Measurements from ENCODE around the gene NCAM1.
"Not testable (repeated sequence)": the region's sequence is repeated elsewhere in the genome, so short reads cannot be mapped to it uniquely, and the experiment has no call there.

Gene NCAM1

GRCh38 chr11:113043698-113044097 lies 82.5 kb downstream of the NCAM1 start:
- no peaks in the 10 kb centered on the region for H3K36me3 ChIP-seq (ENCODE audit: control insufficient read depth in 4 of 4, insufficient read depth in 4 of 4, low read length in 3 of 4)
- peaks cover 0 to 3% (median 0%) of the 10 kb centered on the region in 5 experiments for H3K27me3 ChIP-seq (replicated peaks in 2 of 5; ENCODE audit: control insufficient read depth in 4 of 5, insufficient read depth in 5 of 5, low read length in 4 of 5)
- H3K4me3 ChIP-seq (ENCODE audit: control insufficient read depth in 1 of 7, extremely low read depth in 1 of 7, insufficient read depth in 4 of 7, low read depth in 2 of 7, low read length in 6 of 7): no peak overlapping the region
- H3K9me3 ChIP-seq (ENCODE audit: control extremely low read depth in 1 of 5, control insufficient read depth in 4 of 5, insufficient read depth in 2 of 5, low read depth in 1 of 5, low read length in 4 of 5): peaks cover 0 to 4% (median 0%) of the 10 kb centered on the region in 5 experiments
- ChIA-PET CTCF (no interaction called here), POLR2A (no interaction called here)
- WGBS (ENCODE audit: insufficient coverage): 100% methylated on average over 1 of the region's 5 CpGs
- no peak overlapping the region for H3K27ac ChIP-seq (ENCODE audit: insufficient read depth in 1 of 2, low read depth in 1 of 2, low read length in 2 of 2, poor library complexity in 1 of 2, severe bottlenecking in 2 of 2)
- no peaks in the 10 kb centered on the region for H3K4me1 ChIP-seq (ENCODE audit: control extremely low read depth in 1 of 4, control insufficient read depth in 4 of 4, insufficient read depth in 4 of 4, low read length in 3 of 4)
- DNase-seq: no peak

GRCh38 chr11:113045146-113045545 lies 83.9 kb downstream of the NCAM1 start:
- Histone ChIP-seq H3K27me3 (replicated peaks in 2 of 5; ENCODE audit: control insufficient read depth in 4 of 5, insufficient read depth in 5 of 5, low read length in 4 of 5) (peaks cover 0 to 3% (median 0%) of the 10 kb centered on the region in 5 experiments), H3K9me3 (ENCODE audit: control extremely low read depth in 1 of 5, control insufficient read depth in 4 of 5, insufficient read depth in 2 of 5, low read depth in 1 of 5, low read length in 4 of 5) (peaks cover 0 to 4% (median 0%) of the 10 kb centered on the region in 5 experiments), H3K4me3 (ENCODE audit: control insufficient read depth in 1 of 7, extremely low read depth in 1 of 7, insufficient read depth in 4 of 7, low read depth in 2 of 7, low read length in 6 of 7) (no peak overlapping the region), H3K36me3 (ENCODE audit: control insufficient read depth in 4 of 4, insufficient read depth in 4 of 4, low read length in 3 of 4) (no peaks in the 10 kb centered on the region), H3K27ac (ENCODE audit: insufficient read depth in 1 of 2, low read depth in 1 of 2, low read length in 2 of 2, poor library complexity in 1 of 2, severe bottlenecking in 2 of 2) (no peak overlapping the region), H3K4me1 (ENCODE audit: control extremely low read depth in 1 of 4, control insufficient read depth in 4 of 4, insufficient read depth in 4 of 4, low read length in 3 of 4) (no peaks in the 10 kb centered on the region)
- WGBS (ENCODE audit: insufficient coverage): 87% methylated on average over 14 of the region's 15 CpGs
- no peak for DNase-seq
- ChIA-PET POLR2A (no interaction called here), CTCF (no interaction called here)

GRCh38 chr11:113046866-113047265 lies 85.6 kb downstream of the NCAM1 start:
- no peak overlapping the region for H3K27ac ChIP-seq (ENCODE audit: insufficient read depth in 1 of 2, low read depth in 1 of 2, low read length in 2 of 2, poor library complexity in 1 of 2, severe bottlenecking in 2 of 2)
- H3K9me3 ChIP-seq (ENCODE audit: control extremely low read depth in 1 of 5, control insufficient read depth in 4 of 5, insufficient read depth in 2 of 5, low read depth in 1 of 5, low read length in 4 of 5): peaks cover 0 to 4% (median 0%) of the 10 kb centered on the region in 5 experiments
- CTCF ChIA-PET: no interaction called here
- POLR2A ChIA-PET: no interaction called here
- no peak overlapping the region for H3K4me3 ChIP-seq (ENCODE audit: control insufficient read depth in 1 of 7, extremely low read depth in 1 of 7, insufficient read depth in 4 of 7, low read depth in 2 of 7, low read length in 6 of 7)
- H3K27me3 ChIP-seq (replicated peaks in 2 of 5; ENCODE audit: control insufficient read depth in 4 of 5, insufficient read depth in 5 of 5, low read length in 4 of 5): peaks cover 0 to 3% (median 0%) of the 10 kb centered on the region in 5 experiments
- H3K4me1 ChIP-seq (ENCODE audit: control extremely low read depth in 1 of 4, control insufficient read depth in 4 of 4, insufficient read depth in 4 of 4, low read length in 3 of 4): no peaks in the 10 kb centered on the region
- WGBS (ENCODE audit: insufficient coverage): no CpG with 5 or more reads among the region's 2 CpGs
- no peak for DNase-seq
- H3K36me3 ChIP-seq (ENCODE audit: control insufficient read depth in 4 of 4, insufficient read depth in 4 of 4, low read length in 3 of 4): no peaks in the 10 kb centered on the region

- Histone ChIP-seq H3K4me1 (ENCODE audit: control extremely low read depth in 1 of 4, control insufficient read depth in 4 of 4, insufficient read depth in 4 of 4, low read length in 3 of 4) (no peaks in the 10 kb centered on the region), H3K4me3 (ENCODE audit: control insufficient read depth in 1 of 7, extremely low read depth in 1 of 7, insufficient read depth in 4 of 7, low read depth in 2 of 7, low read length in 6 of 7) (no peak overlapping the region), H3K36me3 (ENCODE audit: control insufficient read depth in 4 of 4, insufficient read depth in 4 of 4, low read length in 3 of 4) (no peaks in the 10 kb centered on the region), H3K27me3 (replicated peaks in 2 of 5; ENCODE audit: control insufficient read depth in 4 of 5, insufficient read depth in 5 of 5, low read length in 4 of 5) (no peaks in the 10 kb centered on the region), H3K27ac (ENCODE audit: insufficient read depth in 1 of 2, low read depth in 1 of 2, low read length in 2 of 2, poor library complexity in 1 of 2, severe bottlenecking in 2 of 2) (no peak overlapping the region), H3K9me3 (ENCODE audit: control extremely low read depth in 1 of 5, control insufficient read depth in 4 of 5, insufficient read depth in 2 of 5, low read depth in 1 of 5, low read length in 4 of 5) (peaks cover 0 to 4% (median 0%) of the 10 kb centered on the region in 5 experiments)
- ChIA-PET CTCF (no interaction called here), POLR2A (no interaction called here)
- no peak for DNase-seq
- WGBS (ENCODE audit: insufficient coverage): 86% methylated on average over 1 of the region's 3 CpGs
Measured at GRCh38 chr11:113048820-113049768, 87.9 kb downstream of the NCAM1 start.

- DNase-seq; H3K36me3 ChIP-seq (ENCODE audit: control insufficient read depth in 4 of 4, insufficient read depth in 4 of 4, low read length in 3 of 4); H3K4me3 ChIP-seq (ENCODE audit: control insufficient read depth in 1 of 7, extremely low read depth in 1 of 7, insufficient read depth in 4 of 7, low read depth in 2 of 7, low read length in 6 of 7); H3K27me3 ChIP-seq (replicated peaks in 2 of 5; ENCODE audit: control insufficient read depth in 4 of 5, insufficient read depth in 5 of 5, low read length in 4 of 5); H3K9me3 ChIP-seq (ENCODE audit: control extremely low read depth in 1 of 5, control insufficient read depth in 4 of 5, insufficient read depth in 2 of 5, low read depth in 1 of 5, low read length in 4 of 5); POLR2A ChIA-PET; H3K4me1 ChIP-seq (ENCODE audit: control extremely low read depth in 1 of 4, control insufficient read depth in 4 of 4, insufficient read depth in 4 of 4, low read length in 3 of 4); H3K27ac ChIP-seq (ENCODE audit: insufficient read depth in 1 of 2, low read depth in 1 of 2, low read length in 2 of 2, poor library complexity in 1 of 2, severe bottlenecking in 2 of 2); CTCF ChIA-PET: not testable (repeated sequence)
- no CpG with 5 or more reads among the region's 2 CpGs for WGBS (ENCODE audit: insufficient coverage)
Measured at GRCh38 chr11:113053042-113053441, 91.8 kb downstream of the NCAM1 start.

GRCh38 chr11:113057038-113057437 lies 95.8 kb downstream of the NCAM1 start:
- Histone ChIP-seq H3K4me1 (ENCODE audit: control extremely low read depth in 1 of 4, control insufficient read depth in 4 of 4, insufficient read depth in 4 of 4, low read length in 3 of 4) (no peaks in the 10 kb centered on the region), H3K27ac (ENCODE audit: insufficient read depth in 1 of 2, low read depth in 1 of 2, low read length in 2 of 2, poor library complexity in 1 of 2, severe bottlenecking in 2 of 2) (no peak overlapping the region), H3K4me3 (ENCODE audit: control insufficient read depth in 1 of 7, extremely low read depth in 1 of 7, insufficient read depth in 4 of 7, low read depth in 2 of 7, low read length in 6 of 7) (no peak overlapping the region), H3K27me3 (replicated peaks in 2 of 5; ENCODE audit: control insufficient read depth in 4 of 5, insufficient read depth in 5 of 5, low read length in 4 of 5) (peaks cover 0 to 8% (median 0%) of the 10 kb centered on the region in 5 experiments), H3K9me3 (ENCODE audit: control extremely low read depth in 1 of 5, control insufficient read depth in 4 of 5, insufficient read depth in 2 of 5, low read depth in 1 of 5, low read length in 4 of 5) (no peaks in the 10 kb centered on the region), H3K36me3 (ENCODE audit: control insufficient read depth in 4 of 4, insufficient read depth in 4 of 4, low read length in 3 of 4) (no peaks in the 10 kb centered on the region)
- ChIA-PET CTCF (no interaction called here), POLR2A (no interaction called here)
- WGBS (ENCODE audit: insufficient coverage): 100% methylated on average over 2 of the region's 2 CpGs
- DNase-seq: no peak

- Histone ChIP-seq H3K9me3 (ENCODE audit: control extremely low read depth in 1 of 5, control insufficient read depth in 4 of 5, insufficient read depth in 2 of 5, low read depth in 1 of 5, low read length in 4 of 5) (no peaks in the 10 kb centered on the region), H3K27ac (ENCODE audit: insufficient read depth in 1 of 2, low read depth in 1 of 2, low read length in 2 of 2, poor library complexity in 1 of 2, severe bottlenecking in 2 of 2) (no peak overlapping the region), H3K4me3 (ENCODE audit: control insufficient read depth in 1 of 7, extremely low read depth in 1 of 7, insufficient read depth in 4 of 7, low read depth in 2 of 7, low read length in 6 of 7) (no peak overlapping the region), H3K27me3 (replicated peaks in 2 of 5; ENCODE audit: control insufficient read depth in 4 of 5, insufficient read depth in 5 of 5, low read length in 4 of 5) (peaks cover 0 to 11% (median 0%) of the 10 kb centered on the region in 5 experiments), H3K36me3 (ENCODE audit: control insufficient read depth in 4 of 4, insufficient read depth in 4 of 4, low read length in 3 of 4) (no peaks in the 10 kb centered on the region), H3K4me1 (ENCODE audit: control extremely low read depth in 1 of 4, control insufficient read depth in 4 of 4, insufficient read depth in 4 of 4, low read length in 3 of 4) (no peaks in the 10 kb centered on the region)
- no peak for DNase-seq
- POLR2A ChIA-PET: no interaction called here
- CTCF ChIA-PET: interaction anchor here (1.1 kb wide), 1 partner anchor 11 kb away, joined by 3 read pairs; no protein-coding TSS in a partner anchor
- WGBS (ENCODE audit: insufficient coverage): 87% methylated on average over 3 of the region's 4 CpGs
Measured at GRCh38 chr11:113059548-113059947, 98.3 kb downstream of the NCAM1 start.
